T-helper 2 cell treated with Interferon-gamma antibody and Interleukin-4, amounts not matched to agents 100 ng/mL and 5 ng/mL, for 36 hours (primary cell): ENCODE data around the gene ATRN. TPM values are rescaled to one million over a fixed set of nuclear protein-coding genes. Genes with fewer than 3 reads are reported as not detected.
"Not testable (repeated sequence)": the region's sequence is repeated elsewhere in the genome, so short reads cannot be mapped to it uniquely, and the experiment has no call there.

Experiments
- intact Hi-C: fragments of 100-400 bp; cut with micrococcal nuclease; formaldehyde crosslinking; loops from one replicate; pipeline ENCODE4 v1.15.1; 2023
- total RNA-seq: library from RNA; stranded (reverse); gene quantifications from 2 replicates; pipeline ENCODE4 v1.2.3, GENCODE V29; 2022

The ATRN gene
- total RNA-seq, 1 donor from 2014 or later = 10.3 TPM

- intact Hi-C loops = no loop called here
Measured at GRCh38 chr20:3514012-3514642, 43.3 kb downstream of the ATRN start.

GRCh38 chr20:3515379-3516170 is 44.8 kb downstream of the ATRN start:
- intact Hi-C loops = no loop called here

- intact Hi-C loops = no loop called here
Measured at GRCh38 chr20:3521852-3522740, 51.3 kb downstream of the ATRN start.

- intact Hi-C loops = not testable (repeated sequence)
Measured at GRCh38 chr20:3524696-3525095, 53.9 kb downstream of the ATRN start.

- intact Hi-C loops = no loop called here
Measured at GRCh38 chr20:3532089-3532615, 61.3 kb downstream of the ATRN start.

GRCh38 chr20:3537733-3538132 is 66.9 kb downstream of the ATRN start:
- intact Hi-C loops = not testable (repeated sequence)

GRCh38 chr20:3539311-3540107 is 68.7 kb downstream of the ATRN start:
- intact Hi-C loops = no loop called here

- intact Hi-C loops = no loop called here
Measured at GRCh38 chr20:3541887-3542721, 71.3 kb downstream of the ATRN start.

GRCh38 chr20:3543901-3544507 is 73.2 kb downstream of the ATRN start:
- intact Hi-C loops = no loop called here

- intact Hi-C loops = no loop called here
Measured at GRCh38 chr20:3545401-3545925, 74.6 kb downstream of the ATRN start.

GRCh38 chr20:3547906-3548305 is 77.1 kb downstream of the ATRN start:
- intact Hi-C loops = no loop called here

- intact Hi-C loops = no loop called here
Measured at GRCh38 chr20:3550837-3551236, 80.0 kb downstream of the ATRN start.

- intact Hi-C loops = no loop called here
Measured at GRCh38 chr20:3551681-3552434, 81.0 kb downstream of the ATRN start.

GRCh38 chr20:3553663-3554062 is 82.8 kb downstream of the ATRN start:
- intact Hi-C loops = no loop called here

- intact Hi-C loops = no loop called here
Measured at GRCh38 chr20:3557237-3557785, 86.5 kb downstream of the ATRN start.

GRCh38 chr20:3559231-3559630 is 88.4 kb downstream of the ATRN start:
- intact Hi-C loops = no loop called here

- intact Hi-C loops = no loop called here
Measured at GRCh38 chr20:3559637-3560036, 88.8 kb downstream of the ATRN start.

GRCh38 chr20:3560162-3560561 is 89.3 kb downstream of the ATRN start:
- intact Hi-C loops = no loop called here
